H9 (cell line): ENCODE results near the gene SPATA3. TPM values are rescaled to one million over a fixed set of nuclear protein-coding genes. Genes with fewer than 3 reads are reported as not detected.

Experiments
- DNase-seq: peaks from one replicate; pipeline ENCODE4 v3.0.0-alpha.2; 2017
- H2AFZ ChIP-seq: one replicate; pipeline ENCODE4 v1.6.1; 2013; ENCODE audit warnings: mild to moderate bottlenecking, low read length, control low read depth, moderate library complexity
- H2AK5ac ChIP-seq: 2 replicates; pipeline ENCODE4 v1.6.1; 2013; ENCODE audit warnings: low read length, control low read depth, mixed read lengths; ENCODE audit not compliant: insufficient read length
- H2BK120ac ChIP-seq: one replicate; pipeline ENCODE4 v1.6.1; 2013; ENCODE audit warnings: low read depth, mild to moderate bottlenecking, low read length, control low read depth, inconsistent platforms; ENCODE audit not compliant: poor library complexity, severe bottlenecking
- H2BK12ac ChIP-seq: 2 replicates; pipeline ENCODE4 v1.6.1; 2013; ENCODE audit warnings: low read length, control low read depth, mixed read lengths, low read depth; ENCODE audit not compliant: insufficient read length
- H2BK15ac ChIP-seq: 2 replicates; pipeline ENCODE4 v1.6.1; 2013; ENCODE audit warnings: low read depth, low read length, control low read depth
- H2BK20ac ChIP-seq: one replicate; pipeline ENCODE4 v1.6.1; 2013; ENCODE audit warnings: low read depth, mild to moderate bottlenecking, low read length, control low read depth, inconsistent platforms; ENCODE audit not compliant: poor library complexity, severe bottlenecking
- H2BK5ac ChIP-seq: 2 replicates; pipeline ENCODE4 v1.6.1; 2013; ENCODE audit warnings: low read length, control low read depth, mixed read lengths; ENCODE audit not compliant: insufficient read length
- H3K14ac ChIP-seq: 2 replicates; pipeline ENCODE4 v1.6.1; 2013; ENCODE audit warnings: low read length, control low read depth; ENCODE audit not compliant: insufficient read depth
- H3K18ac ChIP-seq: 2 replicates; pipeline ENCODE4 v1.6.1; 2013; ENCODE audit warnings: low read depth, mild to moderate bottlenecking, mixed read lengths, low read length, control low read depth; ENCODE audit not compliant: insufficient read length
- H3K23ac ChIP-seq: 2 replicates; pipeline ENCODE4 v1.6.1; 2013; ENCODE audit warnings: low read length, control low read depth, mixed read lengths, low read depth; ENCODE audit not compliant: insufficient read length
- H3K23me2 ChIP-seq: 2 replicates; pipeline ENCODE4 v1.6.1; 2013; ENCODE audit warnings: low read depth, mild to moderate bottlenecking, mixed read lengths, low read length, control low read depth; ENCODE audit not compliant: insufficient read length, poor library complexity, severe bottlenecking
- H3K27ac ChIP-seq: 2 replicates; pipeline ENCODE4 v1.5.1; 2013; ENCODE audit warnings: low read length, control low read depth, mixed read lengths, low read depth; ENCODE audit not compliant: insufficient read length
- H3K27me3 ChIP-seq: 2 replicates; pipeline ENCODE4 v1.6.1; 2013; ENCODE audit warnings: low read length, control low read depth, inconsistent platforms; ENCODE audit not compliant: insufficient read depth
- H3K4ac ChIP-seq: 2 replicates; pipeline ENCODE4 v1.6.1; 2013; ENCODE audit warnings: low read depth, mild to moderate bottlenecking, control low read depth, inconsistent platforms, low read length, moderate library complexity
- H3K4me1 ChIP-seq: 2 replicates; pipeline ENCODE4 v1.6.1; 2013; ENCODE audit warnings: low read length, control low read depth, inconsistent platforms; ENCODE audit not compliant: insufficient read depth
- H3K4me2 ChIP-seq: 2 replicates; pipeline ENCODE4 v1.6.1; 2013; ENCODE audit warnings: low read length, control low read depth, mixed read lengths; ENCODE audit not compliant: insufficient read length, insufficient read depth
- H3K56ac ChIP-seq: 2 replicates; pipeline ENCODE4 v1.6.1; 2013; ENCODE audit warnings: low read depth, mild to moderate bottlenecking, mixed read lengths, low read length, control low read depth; ENCODE audit not compliant: insufficient read length
- H3K79me1 ChIP-seq: 2 replicates; pipeline ENCODE4 v1.6.1; 2013; ENCODE audit warnings: low read depth, mild to moderate bottlenecking, moderate library complexity, low read length, control low read depth, inconsistent platforms; ENCODE audit not compliant: insufficient read depth, poor library complexity, severe bottlenecking
- H3K79me2 ChIP-seq: 2 replicates; pipeline ENCODE4 v1.6.1; 2013; ENCODE audit warnings: low read length, control low read depth, inconsistent platforms; ENCODE audit not compliant: insufficient read depth
- H3K9ac ChIP-seq: 2 replicates; pipeline ENCODE4 v1.6.1; 2013; ENCODE audit warnings: low read length, control low read depth, mixed read lengths; ENCODE audit not compliant: insufficient read length; ENCODE audit errors: extremely low read depth
- H3K9me3 ChIP-seq: one replicate; pipeline ENCODE4 v1.6.1; 2013; ENCODE audit warnings: low read depth, low read length, inconsistent platforms; ENCODE audit not compliant: control insufficient read depth
- H3T11ph ChIP-seq: one replicate; pipeline ENCODE4 v1.6.1; 2013; ENCODE audit warnings: mild to moderate bottlenecking, low read length, control low read depth, inconsistent platforms
- H4K20me1 ChIP-seq: one replicate; pipeline ENCODE4 v1.6.1; 2013; ENCODE audit not compliant: control insufficient read depth, insufficient read length, insufficient read depth
- H4K5ac ChIP-seq: 2 replicates; pipeline ENCODE4 v1.6.1; 2013; ENCODE audit warnings: low read depth, mild to moderate bottlenecking, mixed read lengths, low read length, control low read depth; ENCODE audit not compliant: insufficient read length
- H4K8ac ChIP-seq: replicated peaks from 2 replicates; pipeline ENCODE4 v1.6.1; 2013; ENCODE audit warnings: low read length, control low read depth, mixed read lengths, low read depth; ENCODE audit not compliant: insufficient read length
- H4K91ac ChIP-seq: 2 replicates; pipeline ENCODE4 v1.6.1; 2013; ENCODE audit warnings: low read depth, mild to moderate bottlenecking, moderate library complexity, mixed read lengths, low read length, control low read depth; ENCODE audit not compliant: insufficient read length
- H3K27ac Mint-ChIP-seq, 3 experiments: 2 replicates in 2 of 3; 3 replicates in 1 of 3; pipeline ENCODE4 v1.8.0; 2020 to 2021; ENCODE audit warnings: mixed read lengths in 3 of 3, mild to moderate bottlenecking in 1 of 3, moderate library complexity in 1 of 3
- H3K27me3 Mint-ChIP-seq: 2 replicates; pipeline ENCODE4 v1.8.0; 2021; ENCODE audit warnings: low read depth, mild to moderate bottlenecking, moderate library complexity, mixed read lengths
- H3K36me3 Mint-ChIP-seq, 3 experiments: 2 replicates in 2 of 3; 3 replicates in 1 of 3; pipeline ENCODE4 v1.8.0; 2020 to 2021; ENCODE audit warnings: low read depth in 3 of 3, mixed read lengths in 3 of 3; ENCODE audit not compliant: insufficient read depth in 1 of 3
- H3K4me1 Mint-ChIP-seq, 2 experiments: 2 replicates each; pipeline ENCODE4 v1.8.0; 2020; ENCODE audit warnings: mixed read lengths in 2 of 2
- H3K4me3 Mint-ChIP-seq, 2 experiments: 2 replicates in 1 of 2; 3 replicates in 1 of 2; pipeline ENCODE4 v1.8.0; 2020 to 2021; ENCODE audit warnings: mild to moderate bottlenecking in 2 of 2, mixed read lengths in 2 of 2, moderate library complexity in 1 of 2
- H3K9me3 Mint-ChIP-seq, 2 experiments: 2 replicates in 1 of 2; 3 replicates in 1 of 2; pipeline ENCODE4 v1.8.0; 2020; ENCODE audit warnings: mild to moderate bottlenecking in 2 of 2, mixed read lengths in 2 of 2, moderate library complexity in 1 of 2
- CTCF ChIP-seq: fragments of 200-600 bp; sonication (generic); conservative IDR thresholded peaks from 3 replicates; pipeline ENCODE4 v1.8.0; 2021; ENCODE audit warnings: antibody characterized with exemption, mild to moderate bottlenecking
- WGBS: extraction: QIAGEN DNeasy Blood & Tissue Kit; methylation state at CpG from one replicate; pipeline ENCODE4 v1.1.7; 2013; ENCODE audit warnings: missing lambda C conversion rate, low lambda C conversion rate, mixed read lengths; ENCODE audit not compliant: insufficient read length; ENCODE audit errors: extremely low coverage; 5-methylcytosine and 5-hydroxymethylcytosine counted together
- total RNA-seq: library from RNA; stranded (reverse); gene quantifications from 2 replicates; pipeline ENCODE4 v1.2.1, GENCODE V29; 2021

Gene SPATA3
- total RNA-seq, 1 experiment from 2014 or later, result not detected

- Mint-ChIP-seq H3K4me3 (no peak overlapping the region), H3K9me3 (no peaks in the 10 kb centered on the region), H3K4me1 (peaks cover 23 to 40% of the 10 kb centered on the region in 2 experiments), H3K36me3 (no peaks in the 10 kb centered on the region; a peak in 1 of 7 replicates), H3K27ac (no peak overlapping the region), H3K27me3 (peaks cover 5% of the 10 kb centered on the region)
- no peak overlapping the region for H3T11ph ChIP-seq
- WGBS, result no CpG with 5 or more reads among the region's 6 CpGs
- no peak overlapping the region for H2AK5ac ChIP-seq
- no peak overlapping the region for H4K5ac ChIP-seq
- no peaks in the 10 kb centered on the region for H3K27me3 ChIP-seq
- no peak for DNase-seq
- no peak overlapping the region for H3K9ac ChIP-seq
- no peak overlapping the region for H2BK5ac ChIP-seq
- no peak overlapping the region for H2BK15ac ChIP-seq
- H3K4ac ChIP-seq, result no peak overlapping the region
- no peaks in the 10 kb centered on the region for H3K23me2 ChIP-seq
- no peak overlapping the region for H2AFZ ChIP-seq
- H4K8ac ChIP-seq, result no peak overlapping the region
- no peak overlapping the region for H3K14ac ChIP-seq
- H2BK12ac ChIP-seq, result no peak overlapping the region
- H4K91ac ChIP-seq, result no peak overlapping the region
- H3K56ac ChIP-seq, result no peak overlapping the region
- TF ChIP-seq CTCF, result no peak
- no peak overlapping the region for H3K23ac ChIP-seq
- no peaks in the 10 kb centered on the region for H3K79me1 ChIP-seq
- H3K27ac ChIP-seq, result no peak overlapping the region
- H3K4me1 ChIP-seq, result no peaks in the 10 kb centered on the region
- no peaks in the 10 kb centered on the region for H3K79me2 ChIP-seq
- H3K18ac ChIP-seq, result no peak overlapping the region
- H2BK20ac ChIP-seq, result no peak overlapping the region
- no peaks in the 10 kb centered on the region for H4K20me1 ChIP-seq
- H3K9me3 ChIP-seq, result no peaks in the 10 kb centered on the region
- no peak overlapping the region for H2BK120ac ChIP-seq
- H3K4me2 ChIP-seq, result no peak overlapping the region
These were observed 12.4 kb upstream of the SPATA3 start for GRCh38 chr2:230983566-230983965.
